Measurements from ENCODE around the gene MYO1B.
"Not testable (repeated sequence)": the region's sequence is repeated elsewhere in the genome, so short reads cannot be mapped to it uniquely, and the experiment has no call there.

Gene MYO1B

DNA sequence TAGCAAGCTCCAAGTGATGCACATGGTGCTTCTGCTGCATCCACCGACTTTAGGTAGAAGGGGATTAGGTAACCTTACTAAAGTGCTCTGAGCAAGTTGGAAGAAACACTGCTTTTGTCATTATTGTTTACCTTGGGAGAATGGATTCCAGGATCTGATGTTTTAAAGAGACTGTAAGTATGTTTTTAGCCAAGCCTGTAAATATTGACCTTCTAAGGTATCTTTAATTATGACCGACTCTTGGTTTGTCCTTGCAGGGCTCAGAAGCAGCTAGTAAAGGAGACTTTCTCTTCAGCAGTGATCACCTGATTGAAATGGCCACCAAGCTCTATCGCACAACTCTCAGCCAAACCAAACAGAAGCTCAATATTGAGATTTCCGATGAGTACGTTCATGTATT, 170.7 kb downstream of the MYO1B start:
- DNase-seq, result no peak

DNA sequence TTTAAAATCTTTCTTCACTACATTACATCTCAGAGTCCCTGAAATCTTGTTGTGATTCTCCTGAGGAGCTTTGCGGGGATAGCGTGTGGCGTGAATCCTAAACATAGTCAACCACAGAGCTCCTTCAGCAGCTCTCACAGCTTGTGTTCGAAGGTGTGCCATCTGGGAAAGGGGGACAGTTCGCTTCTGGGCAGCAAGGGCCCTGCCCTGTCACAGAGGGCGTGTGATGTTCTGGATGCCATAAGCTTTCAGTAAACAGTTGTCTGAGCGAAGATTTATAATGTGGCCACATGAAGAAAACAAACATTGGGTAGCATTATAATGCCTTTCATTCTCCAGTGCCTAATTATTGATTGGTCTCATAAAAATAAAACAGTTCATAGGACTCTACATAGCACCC, 172.5 kb downstream of the MYO1B start:
- no peak for DNase-seq

DNA sequence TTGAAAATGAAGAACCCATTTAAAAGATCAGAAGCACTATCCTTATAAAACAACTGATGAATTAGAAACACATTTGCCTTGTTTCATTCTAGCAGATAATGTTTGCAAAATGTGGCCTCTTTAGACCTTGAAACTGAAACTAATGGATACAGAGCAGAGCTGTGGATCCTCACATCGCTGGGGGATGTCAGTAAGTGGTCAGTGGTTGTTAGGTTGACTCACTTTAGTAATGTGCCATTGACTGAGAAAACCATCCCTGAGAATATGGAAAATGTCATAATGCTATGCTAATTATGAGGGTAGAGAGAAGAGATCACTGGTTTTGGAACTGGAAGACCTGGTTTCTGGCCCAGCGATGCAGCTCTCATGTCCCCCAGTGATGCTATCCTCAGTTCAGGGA, 176.7 kb downstream of the MYO1B start:
- no peak for DNase-seq

DNA sequence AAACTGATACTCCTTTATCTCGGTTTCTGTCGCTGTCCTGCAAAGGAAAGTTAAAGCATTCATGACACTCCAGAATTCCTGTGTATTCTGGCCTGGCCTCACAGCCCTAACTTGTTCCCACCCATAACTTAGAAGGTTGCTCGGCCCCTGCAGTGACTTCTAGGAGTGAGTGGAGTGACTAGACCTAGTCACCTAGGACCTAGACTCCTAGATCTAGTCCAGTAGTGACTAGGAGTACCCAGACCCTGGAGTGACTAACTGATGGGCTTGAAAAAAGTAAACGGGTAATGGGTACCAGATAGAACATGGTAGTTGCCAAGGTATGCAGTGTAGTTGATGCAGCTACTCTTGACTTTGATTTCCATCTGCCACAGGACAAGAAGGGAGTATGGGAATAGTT, 181.8 kb downstream of the MYO1B start:
- DNase-seq, result no peak

DNA sequence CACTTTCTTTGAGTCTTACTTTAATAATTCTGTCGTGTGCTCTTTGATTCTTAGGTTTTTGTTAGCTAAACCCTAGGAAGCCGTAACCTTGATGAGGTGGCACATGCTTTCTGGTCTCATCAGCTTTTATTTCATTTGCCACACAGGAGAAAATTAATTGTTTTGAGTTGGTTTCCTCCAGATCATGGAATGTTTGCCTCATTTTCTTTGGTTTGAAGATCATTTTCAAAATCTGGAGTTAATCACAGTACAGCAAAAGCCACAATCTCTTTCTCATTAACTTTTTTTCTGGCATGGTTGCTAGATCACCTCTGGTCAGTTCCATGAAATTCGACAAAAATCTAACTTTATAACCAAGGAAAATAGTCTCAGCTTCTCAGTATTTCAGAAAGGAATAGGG, 182.9 kb downstream of the MYO1B start:
- DNase-seq, result no peak

DNA sequence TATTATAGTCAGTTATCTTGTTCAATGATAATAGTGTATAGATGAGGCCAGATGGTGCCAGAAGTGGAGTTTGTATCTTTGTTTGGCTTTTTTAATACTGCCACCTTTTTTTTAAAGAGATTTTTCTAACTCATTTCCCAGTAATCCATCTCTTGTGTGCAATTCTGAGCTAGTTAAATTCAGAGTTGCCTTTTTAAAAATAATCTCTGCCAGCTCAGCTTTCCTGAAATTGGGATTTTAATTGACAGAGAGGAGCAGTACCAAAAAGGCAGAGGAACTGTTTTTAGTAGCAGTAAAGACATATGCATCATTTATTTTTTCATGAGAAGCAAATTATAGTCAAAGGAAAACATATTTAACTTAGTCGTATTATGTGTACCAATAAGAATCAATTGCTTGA, 185.3 kb downstream of the MYO1B start:
- DNase-seq, result no peak

DNA sequence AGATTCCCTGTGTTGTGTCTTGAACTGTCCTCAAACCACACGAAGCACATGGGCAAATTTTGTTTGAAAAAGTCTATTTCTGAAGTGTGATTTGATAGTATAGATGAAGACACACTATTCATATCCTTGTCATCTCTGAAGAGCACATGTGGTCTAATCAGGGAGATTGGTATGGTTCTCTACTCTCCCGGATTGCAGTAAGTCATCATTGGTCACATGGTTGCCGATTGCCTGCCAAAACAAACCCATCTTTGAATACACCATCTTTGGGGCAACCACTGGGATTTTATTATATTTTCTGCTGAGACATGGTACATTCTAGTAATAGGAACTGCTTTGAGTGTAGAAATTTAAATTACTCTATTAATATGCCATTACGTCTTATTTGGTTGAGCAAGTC, 186.9 kb downstream of the MYO1B start:
- DNase-seq, result no peak

DNA sequence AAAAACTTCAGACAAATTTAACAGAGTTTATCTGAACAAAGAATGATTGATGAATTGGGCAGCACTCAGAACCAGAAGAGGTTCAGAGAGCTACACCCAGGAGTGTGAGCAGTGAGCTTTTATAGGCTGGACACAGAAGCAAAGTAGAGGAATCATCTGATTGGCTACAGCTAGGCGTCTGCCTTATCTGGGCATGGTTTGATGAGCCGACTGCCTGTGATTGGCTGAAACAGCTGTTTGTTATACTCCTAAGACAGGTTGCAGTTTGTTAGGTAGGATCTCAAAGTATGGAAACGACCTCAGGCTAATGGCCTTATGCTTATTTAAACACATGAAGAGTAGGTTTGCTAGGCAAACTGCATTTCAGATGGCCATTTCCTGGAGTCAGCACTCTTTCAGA, 188.9 kb downstream of the MYO1B start:
- no peak for DNase-seq

DNA sequence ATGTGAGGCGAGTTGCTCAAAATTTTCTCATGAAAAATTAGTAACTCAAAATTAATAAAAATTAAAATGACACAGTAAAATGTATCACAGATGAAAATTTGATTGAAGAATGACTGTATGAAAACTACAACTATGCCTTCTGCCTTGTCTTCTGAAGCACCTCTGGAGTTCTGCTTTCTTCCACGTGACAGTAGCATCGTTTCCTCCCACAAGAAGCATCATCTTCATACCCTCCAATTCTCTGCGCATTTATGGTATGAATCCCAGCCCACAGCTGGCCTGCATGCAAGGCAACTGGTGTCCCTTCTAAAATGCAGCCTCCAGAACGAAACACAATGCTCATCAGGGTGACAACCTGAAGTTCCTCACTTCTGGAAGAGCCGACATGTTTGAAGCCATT, 189.9 kb downstream of the MYO1B start:
- DNase-seq, result no peak

DNA sequence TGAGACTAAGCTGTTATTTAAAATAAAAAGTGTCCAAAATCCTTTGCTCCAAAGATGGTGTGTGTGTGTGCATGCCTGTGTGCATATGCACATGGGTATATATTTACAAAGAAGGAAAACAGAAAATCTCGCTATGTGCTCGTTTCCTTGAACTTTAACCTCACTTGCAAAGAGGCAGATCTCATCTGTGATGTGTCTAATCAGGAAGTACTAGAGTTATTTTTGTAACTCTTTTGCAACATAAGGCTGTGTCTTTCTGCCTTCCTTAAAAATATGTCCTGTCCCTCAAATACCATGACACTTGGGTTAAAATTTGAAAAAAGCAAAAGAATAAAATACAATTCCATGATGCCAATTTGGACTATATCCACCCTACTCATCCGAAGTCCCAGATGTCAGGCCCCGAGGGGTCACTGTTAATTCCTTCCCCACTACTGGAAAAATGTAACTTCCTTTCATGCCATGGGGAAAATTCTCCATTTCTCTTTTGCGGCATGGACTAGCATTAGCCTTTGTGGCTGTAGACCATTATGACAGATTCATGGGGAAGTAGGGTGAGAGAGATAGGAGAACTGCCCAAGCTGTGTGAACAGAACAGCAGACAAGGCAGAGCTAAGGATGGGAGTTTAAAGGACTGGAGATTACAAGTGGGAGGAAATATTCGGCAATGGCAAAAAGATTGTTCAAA, 191.3 kb downstream of the MYO1B start:
- no peak for DNase-seq

DNA sequence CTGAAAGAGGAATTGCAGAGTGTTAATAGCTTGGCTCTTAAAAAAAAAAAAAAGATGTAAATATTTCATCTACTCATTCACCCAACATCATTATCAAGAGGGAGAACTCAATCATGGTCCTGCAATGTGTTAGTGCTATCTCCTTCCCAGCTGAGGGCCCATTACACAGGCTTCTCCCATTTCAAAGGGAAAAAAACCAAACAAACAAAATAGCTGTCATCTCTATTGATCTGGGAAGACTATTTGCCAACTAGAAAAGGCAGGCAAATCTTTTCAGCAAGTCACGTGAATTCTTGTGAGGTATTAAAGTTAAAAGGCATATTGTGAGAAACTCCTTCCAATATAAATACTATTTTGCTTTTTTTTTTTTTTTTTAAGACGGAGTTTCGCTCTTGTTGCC, 194.3 kb downstream of the MYO1B start:
- DNase-seq, result no peak

DNA sequence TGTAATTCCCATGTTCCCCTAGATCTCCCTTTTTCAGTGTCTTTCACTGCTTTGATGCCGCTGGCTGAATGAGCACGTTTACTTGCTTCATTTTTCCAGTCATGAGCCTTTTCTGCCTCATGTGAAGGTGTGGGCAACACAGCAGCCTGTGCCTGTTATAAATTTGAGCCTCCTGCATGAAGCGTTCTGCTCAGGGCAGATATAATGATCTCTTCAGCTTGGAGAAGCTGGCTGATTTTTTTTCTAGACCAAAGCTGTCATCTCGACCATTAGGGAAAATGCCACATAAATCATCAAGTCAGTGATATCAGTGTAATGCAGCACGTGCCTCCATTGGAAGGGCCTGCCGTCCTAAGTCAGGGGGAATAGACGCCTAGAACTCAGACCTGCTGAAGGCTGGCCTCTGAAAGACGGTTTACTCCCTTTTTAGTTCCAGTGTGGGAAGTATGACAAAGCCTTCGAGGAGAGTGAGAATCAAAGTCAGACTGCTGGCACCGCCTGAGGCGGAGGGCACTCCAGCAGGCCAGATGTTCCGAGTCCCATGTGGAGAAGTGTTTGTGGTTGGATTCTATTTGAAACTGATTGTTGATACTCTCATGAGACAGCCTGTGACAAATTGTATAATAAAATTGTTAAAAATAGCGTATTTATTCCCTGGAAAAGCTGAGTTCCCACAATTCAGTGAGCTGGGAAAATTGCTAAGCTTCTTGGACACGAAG, 196.5 kb downstream of the MYO1B start:
- DNase-seq, result no peak

DNA sequence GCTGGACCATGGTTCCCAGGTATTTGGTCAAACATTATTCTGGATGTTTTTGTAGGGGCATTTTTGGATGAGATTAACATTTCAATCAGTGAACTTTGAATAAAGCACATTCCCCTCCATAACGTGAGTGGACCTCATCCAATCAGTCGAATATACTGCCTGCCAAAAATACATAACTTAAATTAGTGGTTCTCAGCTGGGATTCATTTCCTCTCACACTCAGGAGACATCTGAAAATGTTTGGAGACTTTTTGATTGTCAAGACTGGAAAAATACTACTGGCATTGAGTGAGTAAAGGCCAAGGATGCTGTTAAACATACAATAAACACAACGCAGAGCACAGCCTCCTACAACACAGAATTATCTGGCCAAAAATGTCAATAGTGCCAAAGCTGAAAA, 198.2 kb downstream of the MYO1B start:
- DNase-seq, result no peak

DNA sequence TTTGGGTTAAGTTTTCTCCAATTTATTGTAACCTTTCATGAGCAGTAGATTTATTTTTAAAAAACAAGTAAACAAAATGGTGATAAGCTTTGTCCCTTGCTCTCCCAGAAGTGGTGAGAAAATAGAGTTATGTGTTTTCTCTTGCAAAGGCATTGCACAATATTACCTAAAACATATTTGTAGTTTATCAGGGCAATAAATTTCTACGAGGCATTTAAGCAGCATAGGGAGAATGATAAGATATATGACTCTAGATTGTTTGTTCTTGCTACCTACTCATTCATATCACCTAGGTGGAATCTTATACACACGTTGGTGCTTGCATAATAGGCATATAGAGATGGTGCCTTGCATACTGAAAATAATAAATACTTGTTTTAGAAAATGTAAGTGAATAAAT, 201.7 kb downstream of the MYO1B start:
- DNase-seq, result no peak

DNA sequence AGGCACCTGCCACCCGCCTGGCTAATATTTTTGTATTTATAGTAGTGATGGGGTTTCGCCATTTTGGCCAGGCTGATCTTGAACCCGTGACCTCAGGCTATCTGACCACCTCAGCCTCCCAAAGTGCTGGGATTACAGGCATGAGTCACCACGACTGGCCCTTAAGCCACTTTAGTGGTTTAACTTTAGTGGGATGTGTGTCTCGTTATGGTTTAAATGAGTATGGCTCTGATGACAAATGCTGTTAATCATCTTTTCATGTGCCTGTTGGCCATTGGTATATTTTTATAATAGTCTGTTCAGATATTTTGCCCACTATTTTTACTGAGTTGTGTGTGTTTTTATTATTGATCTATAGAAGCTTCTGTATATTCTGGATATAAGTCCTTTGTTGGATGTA, 205.9 kb downstream of the MYO1B start:
- DNase-seq, result no peak

DNA sequence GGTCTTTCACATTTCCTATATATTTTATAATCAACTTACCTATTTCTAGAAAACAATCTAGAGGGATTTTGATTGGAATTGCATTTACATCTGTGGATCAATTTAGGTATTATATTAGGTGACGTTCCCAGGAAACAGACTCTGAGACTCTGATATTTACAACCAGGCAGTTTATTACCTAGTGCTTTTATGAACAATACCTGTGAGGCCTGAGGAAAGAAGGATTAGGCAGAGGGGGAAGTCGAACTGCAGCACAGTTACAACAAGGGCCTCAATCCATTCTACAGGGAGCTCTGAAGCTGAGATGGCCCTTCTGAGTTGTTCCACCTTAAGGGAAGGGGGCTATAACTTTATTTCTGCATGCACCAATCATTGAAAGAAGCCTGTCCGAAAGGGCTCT, 206.9 kb downstream of the MYO1B start:
- DNase-seq, result no peak

DNA sequence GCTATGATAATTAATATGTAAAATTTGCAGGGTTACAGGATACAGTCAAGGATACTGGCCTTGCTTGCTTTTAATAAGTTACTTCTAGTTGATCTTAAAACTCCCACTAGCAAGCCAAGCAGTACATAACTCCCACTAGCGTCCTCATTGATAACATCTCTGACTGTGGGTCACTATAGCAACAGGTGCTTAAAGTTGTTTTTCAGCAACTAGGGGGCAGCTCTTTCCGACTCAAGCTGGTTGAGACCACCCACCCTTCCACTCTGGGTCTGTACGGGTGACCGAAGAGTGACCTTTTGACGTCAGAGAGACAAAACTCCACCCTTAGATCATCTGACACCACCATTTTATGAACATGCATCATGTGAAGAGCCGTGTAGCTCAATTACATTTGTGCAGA, 208.6 kb downstream of the MYO1B start:
- no peak for DNase-seq

DNA sequence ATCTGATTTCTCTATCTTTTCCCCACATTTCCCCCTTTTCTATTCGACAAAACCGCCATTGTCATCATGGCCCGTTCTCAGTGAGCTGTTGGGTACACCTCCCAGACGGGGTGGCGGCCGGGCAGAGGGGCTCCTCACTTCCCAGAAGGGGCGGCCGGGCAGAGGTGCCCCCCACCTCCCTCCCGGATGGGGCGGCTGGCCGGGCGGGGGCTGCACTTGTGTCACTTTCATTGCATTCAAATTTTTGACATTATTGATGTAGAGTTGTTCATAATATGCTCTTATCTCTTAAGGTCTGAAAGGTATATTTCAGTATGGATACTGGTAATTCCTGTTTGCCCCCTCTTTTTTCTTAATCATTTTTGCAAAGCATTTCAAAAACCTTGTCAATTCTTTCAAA, 211.3 kb downstream of the MYO1B start:
- not testable (repeated sequence) for DNase-seq

DNA sequence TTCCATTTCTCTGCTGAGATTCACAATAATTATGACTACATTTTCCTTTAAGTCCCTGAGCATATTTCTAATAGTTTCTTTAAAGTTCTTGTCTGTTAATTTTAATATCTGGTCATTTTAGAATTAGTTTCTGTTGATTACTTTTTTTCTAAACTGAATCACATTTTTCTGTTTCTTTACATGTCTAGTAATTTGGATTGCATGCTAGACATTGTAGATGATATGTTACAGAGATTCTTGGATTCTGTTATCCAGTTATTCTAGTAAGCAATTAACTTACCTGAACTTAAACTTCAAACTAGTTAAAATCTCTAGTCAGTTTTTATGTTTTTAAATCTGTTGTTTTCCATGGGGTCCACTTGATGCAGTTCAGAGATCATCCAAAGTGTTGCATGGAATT, 214.0 kb downstream of the MYO1B start:
- no peak for DNase-seq

DNA sequence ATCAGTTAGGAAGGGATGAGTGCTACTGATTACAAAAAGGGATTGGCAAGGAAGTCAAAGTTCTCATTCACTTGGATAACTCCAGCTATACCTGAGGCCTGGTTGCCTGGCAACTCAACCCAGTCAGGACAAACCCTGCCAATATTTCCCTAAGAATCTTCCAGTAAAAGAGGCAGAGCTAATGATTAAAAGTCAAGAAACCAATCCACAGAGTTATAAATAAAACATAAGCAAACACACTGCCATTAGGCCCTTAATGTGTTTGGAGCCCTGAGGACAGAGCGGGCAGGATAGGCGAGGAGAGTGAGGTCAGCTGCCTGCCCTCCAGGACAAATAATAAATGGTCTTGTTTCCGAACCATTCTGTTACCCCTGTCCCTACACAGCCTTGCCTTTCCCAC, 217.2 kb downstream of the MYO1B start:
- DNase-seq, result no peak

DNA sequence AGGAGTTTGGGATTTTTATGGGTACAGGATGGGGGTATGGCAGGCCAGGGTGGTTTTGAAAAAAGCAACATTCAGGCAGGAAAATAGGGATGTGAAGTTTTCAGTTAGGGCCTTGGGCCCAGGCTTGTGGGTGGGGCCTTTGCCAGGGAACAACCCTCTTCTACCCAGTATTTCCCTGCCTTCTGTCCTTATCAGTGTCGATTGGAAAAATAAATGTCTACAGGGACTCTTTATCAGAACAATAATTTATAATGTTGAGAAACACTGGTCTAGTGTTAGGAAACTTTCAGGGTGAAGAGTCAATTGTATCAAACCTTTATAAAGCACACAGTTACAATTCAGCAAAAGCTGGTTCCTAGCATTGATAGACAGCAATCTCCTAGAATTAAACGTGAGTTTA, 218.6 kb downstream of the MYO1B start:
- DNase-seq, result no peak

DNA sequence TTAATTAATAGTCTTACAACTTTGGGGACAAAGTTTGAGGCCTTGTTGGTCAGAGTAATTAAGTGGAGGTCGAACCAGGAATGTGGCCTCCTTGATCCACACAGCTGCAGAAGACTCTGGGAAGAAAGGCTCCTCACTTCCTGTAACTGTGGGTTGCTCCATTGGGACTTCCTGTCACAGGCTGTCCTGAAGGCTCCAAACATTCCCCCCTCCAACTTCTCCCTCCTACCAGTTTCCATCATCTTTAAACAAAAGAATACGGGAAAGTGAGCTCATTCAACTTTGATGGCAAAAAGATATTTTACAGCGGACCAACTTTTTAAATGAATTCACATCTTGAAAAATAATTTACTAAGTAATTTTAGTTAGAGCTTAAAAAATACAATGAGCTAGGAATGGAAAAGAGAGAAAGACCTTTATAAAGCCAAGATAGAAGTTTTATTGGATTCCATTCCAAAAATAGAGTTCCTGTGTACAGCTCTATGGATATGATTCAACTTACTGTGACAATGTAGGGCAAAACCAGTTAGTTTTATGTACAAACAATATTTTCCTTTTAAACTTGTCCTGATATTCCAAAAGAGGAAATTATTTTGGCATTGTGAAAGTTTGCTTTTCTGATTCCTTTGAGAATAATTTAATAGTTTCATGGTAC, 220.7 kb downstream of the MYO1B start:
- DNase-seq, result no peak

DNA sequence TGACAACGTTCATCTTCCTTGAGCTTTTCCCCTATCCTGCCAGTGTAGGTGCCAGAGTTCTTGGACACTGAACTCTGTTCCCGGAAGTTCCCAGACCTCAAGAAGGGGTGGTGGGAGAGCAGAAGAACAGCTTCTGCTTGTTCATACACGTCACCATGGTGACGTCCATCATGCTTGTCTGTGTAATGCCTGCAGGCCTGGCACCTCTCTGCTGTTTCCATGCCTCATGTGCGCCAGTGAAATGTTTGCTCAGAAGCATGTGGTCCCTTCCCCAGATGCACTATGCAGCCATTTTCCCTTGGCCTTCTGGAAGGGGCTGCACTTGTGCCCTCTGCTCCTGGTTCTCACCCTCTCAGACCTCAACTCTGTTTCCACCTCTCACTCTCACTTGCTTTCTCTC, 221.9 kb downstream of the MYO1B start:
- no peak for DNase-seq

DNA sequence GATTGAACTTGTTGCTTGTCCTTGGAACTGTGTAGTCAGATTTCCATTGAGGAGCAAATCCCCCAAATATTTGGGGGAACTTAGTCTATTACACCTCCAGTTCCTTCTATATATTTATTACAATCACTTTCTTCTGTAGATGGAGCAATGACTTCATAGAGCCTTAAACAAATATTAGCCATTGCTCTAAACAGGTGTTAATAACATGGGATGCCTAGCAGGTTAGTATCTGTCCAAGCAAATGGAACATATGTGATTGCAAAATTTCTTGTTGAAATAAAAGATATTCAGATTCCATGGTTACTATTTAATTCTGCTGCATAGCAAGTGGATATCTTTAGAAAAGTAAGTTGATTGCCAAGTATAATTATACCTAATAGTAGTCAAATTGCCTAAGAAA, 225.1 kb downstream of the MYO1B start:
- DNase-seq, result no peak

DNA sequence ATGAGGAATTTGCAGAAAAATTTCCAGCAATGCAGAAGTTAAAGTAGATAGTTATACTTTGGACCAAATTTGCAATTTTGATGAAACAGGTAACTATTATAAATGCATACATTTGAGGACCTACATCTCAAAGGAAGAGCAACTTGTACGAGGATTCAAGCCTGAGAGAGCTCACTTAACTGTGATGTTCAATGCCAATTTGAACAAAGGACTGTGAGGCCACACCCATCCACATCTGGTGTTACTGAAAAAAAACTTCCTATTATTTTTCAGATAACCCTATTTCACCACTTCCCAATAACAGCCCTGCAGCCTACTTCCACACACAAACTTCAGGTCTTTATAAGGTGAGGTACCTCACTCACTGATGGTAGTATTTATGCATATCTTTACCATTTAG, 229.3 kb downstream of the MYO1B start:
- DNase-seq, result no peak
